ENCODE results near the gene SMPDL3A.

DNA sequence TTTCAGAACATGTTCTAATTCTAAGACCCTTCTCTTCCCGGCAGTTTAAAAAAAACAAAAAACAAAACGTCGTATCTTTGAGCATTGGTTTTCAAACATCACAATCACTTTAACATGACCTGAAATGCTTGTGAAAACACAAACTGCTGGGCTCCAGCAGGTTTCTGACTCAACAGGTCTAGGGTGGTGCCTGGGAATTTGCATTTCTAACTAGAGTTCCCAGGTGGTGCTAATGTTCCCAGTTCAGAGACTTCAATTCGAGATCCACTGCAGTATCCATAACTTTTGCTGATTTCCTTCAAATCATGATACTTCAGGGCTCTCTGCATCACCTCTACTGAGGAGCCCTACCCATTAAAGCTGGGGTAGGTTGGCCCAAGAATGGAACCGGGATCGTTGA is 850 bp upstream of the SMPDL3A start:
- TF ChIP-seq PAX5 (IDR thresholded peaks at IDR 0.05; ENCODE audit: insufficient read depth, low read length, severe bottlenecking) (no peak), POLR2A (IDR thresholded peaks at IDR 0.05; ENCODE audit: low read depth, low read length) (no peak), POLR2AphosphoS5 (IDR thresholded peaks at IDR 0.05; ENCODE audit: low read depth, low read length) (no peak)
